ENCODE measurements around the gene PRSS38.

Gene PRSS38

DNA sequence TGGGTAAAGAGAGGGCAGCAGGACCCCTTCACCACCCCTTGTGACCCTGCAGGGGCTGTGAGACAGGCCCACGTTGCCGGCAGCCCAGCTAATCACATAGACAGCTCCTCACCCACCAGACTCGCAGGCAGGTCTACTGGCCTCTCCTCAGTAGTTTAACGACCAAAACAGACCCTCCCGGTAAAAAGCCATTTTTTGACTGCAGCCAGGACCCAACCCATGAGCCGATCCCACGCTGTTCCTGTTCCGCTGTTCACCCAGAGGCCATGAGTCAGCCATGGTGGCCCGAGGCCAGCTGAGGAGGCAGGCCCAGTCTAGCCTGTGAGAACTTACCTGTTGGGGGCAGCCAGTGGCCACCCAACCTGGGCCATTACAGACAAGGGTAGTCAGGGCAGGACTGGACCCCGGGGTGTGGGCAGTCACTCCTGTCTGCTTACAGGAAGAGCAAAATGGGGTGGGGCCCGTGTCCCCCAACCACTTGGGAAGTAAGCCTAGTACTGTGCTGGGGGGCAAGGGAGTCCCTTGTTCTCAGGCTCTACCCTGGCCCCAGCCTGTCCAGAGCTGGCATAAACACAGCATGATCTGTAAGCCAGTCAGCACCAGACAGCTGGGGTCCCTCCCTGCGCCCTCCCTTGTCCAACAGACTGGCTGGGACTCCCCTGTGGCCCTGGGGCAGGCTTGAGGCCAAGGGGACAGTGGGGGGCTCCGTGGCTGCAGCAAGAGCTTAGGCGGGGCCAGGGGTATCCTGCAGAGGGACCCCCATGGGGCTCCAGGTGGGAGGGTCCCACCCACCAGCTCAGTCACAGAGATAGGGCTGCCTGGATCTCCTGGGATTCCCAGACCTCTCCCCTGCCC lies 70.4 kb downstream of the PRSS38 start:
- no peak overlapping the region for H3K27ac ChIP-seq
- TF ChIP-seq, protein P1, sequence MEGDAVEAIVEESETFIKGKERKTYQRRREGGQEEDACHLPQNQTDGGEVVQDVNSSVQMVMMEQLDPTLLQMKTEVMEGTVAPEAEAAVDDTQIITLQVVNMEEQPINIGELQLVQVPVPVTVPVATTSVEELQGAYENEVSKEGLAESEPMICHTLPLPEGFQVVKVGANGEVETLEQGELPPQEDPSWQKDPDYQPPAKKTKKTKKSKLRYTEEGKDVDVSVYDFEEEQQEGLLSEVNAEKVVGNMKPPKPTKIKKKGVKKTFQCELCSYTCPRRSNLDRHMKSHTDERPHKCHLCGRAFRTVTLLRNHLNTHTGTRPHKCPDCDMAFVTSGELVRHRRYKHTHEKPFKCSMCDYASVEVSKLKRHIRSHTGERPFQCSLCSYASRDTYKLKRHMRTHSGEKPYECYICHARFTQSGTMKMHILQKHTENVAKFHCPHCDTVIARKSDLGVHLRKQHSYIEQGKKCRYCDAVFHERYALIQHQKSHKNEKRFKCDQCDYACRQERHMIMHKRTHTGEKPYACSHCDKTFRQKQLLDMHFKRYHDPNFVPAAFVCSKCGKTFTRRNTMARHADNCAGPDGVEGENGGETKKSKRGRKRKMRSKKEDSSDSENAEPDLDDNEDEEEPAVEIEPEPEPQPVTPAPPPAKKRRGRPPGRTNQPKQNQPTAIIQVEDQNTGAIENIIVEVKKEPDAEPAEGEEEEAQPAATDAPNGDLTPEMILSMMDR (conservative IDR thresholded peaks at IDR 0.05): no peak

DNA sequence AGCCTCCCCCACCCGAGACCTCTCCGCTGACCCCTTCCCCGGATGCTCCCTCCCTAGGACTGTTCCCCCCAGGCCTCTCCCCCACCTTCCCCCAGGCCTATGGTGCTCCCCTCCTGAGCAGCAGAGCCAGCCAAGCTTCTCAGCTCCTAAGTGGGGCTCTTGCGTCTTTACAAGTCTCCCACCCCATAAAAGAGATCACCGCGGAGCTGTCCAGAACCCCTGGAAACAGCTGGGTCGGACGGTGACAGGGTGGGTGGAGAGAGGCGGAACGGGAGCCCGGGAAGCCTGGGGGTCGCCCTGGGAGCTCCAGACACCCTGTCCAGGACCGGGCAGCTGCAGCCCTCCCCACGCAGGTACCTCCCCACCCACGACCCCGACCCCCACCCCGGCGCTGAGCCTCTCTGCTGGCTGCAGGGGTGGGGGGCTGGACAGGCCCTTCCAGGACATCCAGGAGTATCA lies 71.1 kb downstream of the PRSS38 start:
- TF ChIP-seq, protein P1 (conservative IDR thresholded peaks at IDR 0.05): no peak
- no peak overlapping the region for H3K27ac ChIP-seq

DNA sequence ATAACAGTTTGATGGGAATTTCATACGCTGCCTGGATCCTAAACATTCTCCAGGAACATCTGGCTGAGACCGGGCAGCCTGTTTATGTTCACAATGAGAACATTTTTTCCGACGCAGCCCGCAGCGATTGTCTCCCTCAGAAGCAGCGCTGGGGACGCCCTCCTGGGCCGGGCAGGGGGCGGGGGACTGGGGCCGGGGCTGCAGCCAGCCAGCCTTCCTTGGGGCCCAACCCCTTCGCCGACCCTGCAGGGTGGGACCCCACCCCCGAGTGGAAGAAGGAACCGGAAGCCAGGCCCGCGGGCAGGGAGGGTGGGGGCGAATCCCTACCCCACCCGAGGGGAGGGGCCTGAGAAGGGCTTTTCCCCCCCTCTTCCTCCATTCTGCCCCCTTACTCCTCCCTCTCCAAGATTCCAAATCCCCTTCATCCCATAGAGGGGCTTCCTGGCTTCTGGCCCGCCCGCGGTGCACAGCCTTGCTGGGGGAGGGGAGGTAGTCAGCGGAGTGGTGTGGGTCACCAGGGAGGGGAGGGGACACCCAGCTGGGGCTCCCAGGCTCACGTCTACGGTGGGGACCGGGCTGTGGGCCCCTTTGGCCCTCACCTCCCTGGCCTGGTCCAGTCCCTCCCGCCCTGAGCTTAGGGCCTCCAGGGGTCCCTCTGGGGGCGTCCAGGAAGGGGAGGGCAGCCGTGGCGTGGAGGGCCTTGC lies 71.7 kb downstream of the PRSS38 start:
- H3K27ac ChIP-seq: no peak overlapping the region
- TF ChIP-seq, protein P1 (conservative IDR thresholded peaks at IDR 0.05): no peak

DNA sequence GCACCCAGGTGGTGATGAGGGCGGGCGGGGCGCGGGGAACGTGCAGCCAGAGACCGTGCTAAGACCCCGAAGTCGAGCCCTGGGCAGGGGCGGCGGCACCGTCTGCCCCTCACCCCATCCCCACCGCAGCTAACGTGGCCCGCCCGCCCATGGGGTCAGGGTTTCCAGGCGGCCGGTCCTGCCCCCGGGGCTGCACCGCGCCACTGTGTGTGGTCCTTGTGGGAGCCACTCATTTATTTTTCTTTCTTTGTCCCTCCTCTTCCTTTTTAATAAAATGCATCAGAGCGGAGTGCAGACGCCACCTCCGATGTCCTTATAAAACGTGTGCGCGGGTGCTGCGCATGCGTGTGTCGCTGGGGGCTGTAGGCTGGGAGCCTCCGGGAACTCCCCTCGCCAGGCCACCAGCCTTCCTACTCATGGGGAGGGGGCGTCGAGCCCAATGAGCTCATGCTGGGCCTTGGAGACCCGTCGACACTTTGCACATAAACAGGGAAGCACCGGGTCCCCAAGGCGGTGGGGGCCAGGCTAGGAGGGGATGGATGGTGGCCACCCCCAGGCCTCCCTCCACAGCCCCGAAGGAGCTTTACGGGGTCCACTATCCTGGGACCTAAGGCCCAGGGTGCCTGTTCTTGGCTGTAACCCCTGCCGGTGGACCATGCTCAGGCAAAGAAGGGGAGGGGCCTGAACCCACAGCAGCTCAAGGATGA lies 72.4 kb downstream of the PRSS38 start:
- TF ChIP-seq, protein P1 (conservative IDR thresholded peaks at IDR 0.05): no peak
- H3K27ac ChIP-seq: no peak overlapping the region

DNA sequence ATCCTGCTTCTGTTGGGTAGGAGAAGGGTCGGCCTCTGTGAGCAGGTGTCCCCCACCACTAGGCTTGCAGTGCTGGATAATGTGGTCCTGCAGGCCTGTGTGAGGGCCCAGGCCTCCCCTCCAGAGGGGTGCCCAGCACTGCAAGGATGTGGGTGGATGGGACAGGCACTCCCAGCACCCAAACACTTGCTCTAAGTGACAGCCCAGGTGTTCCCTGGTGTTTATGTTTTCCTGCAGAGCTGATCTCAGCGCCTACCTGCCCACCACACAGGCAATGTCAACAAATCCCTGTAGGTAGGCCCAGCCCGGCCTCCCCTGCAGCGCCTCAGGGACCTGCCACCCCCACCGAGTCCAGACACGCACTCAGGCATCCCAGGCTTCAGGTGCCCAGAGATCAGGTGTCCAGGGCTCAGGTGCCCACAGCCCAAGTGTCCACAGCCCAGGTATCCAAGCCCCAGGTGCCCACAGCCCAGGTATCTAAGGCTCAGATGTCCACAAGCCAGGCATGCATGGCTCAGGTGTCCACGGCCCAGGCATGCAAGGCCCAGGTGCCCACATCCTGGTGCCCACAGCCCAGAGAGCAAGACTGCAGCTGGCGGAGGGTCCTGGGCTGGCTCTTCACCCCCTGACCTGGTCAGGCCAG lies 73.0 kb downstream of the PRSS38 start:
- no peak overlapping the region for H3K27ac ChIP-seq
- TF ChIP-seq, protein P1 (conservative IDR thresholded peaks at IDR 0.05): no peak

DNA sequence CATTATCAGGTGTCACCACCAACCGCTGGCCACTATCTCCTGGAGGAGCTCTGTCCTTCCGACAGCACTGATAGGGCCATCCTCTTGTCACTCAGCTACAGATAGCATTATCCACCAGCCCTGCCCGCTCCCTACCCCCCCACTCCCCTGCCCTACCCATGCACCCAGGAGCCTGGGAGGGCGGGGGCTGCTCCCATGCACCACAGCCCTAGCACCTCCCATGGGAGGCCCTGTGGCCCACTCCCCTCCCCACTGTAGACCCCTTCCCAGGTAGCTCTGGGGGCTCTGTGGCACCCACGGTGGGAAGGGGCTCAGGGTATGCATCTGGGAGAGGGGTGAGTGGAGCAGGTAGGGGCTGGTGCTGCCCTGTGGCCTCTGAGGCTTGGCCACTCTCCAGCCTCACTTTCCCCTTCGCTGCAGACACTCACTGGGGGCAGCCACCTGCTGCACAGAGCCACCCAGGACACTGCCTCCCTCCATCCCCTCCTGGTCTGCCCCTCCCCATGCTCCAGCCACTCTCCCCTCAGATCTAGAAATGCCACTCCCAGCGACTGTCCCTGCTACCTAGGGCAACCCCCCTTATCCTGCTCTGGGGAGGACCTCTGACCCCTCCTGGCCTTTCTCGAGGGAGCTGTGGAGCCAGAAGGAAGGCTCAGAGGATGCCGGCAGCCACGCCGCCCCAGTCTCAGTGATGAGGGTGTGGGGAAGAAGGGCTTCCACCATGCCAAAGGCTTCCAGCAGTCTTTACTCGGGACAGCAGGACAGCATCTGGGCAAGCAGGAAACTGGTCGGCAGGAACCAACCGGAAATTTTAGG lies 73.8 kb downstream of the PRSS38 start:
- TF ChIP-seq, protein P1 (conservative IDR thresholded peaks at IDR 0.05): no peak
- no peak overlapping the region for H3K27ac ChIP-seq

All from VCaP (cell line).